HG03442 (cell line): ENCODE data around the gene TMIGD3.

Source experiments
- ATAC-seq: cut with Tn5 transposase; IDR thresholded peaks from one replicate; pipeline ENCODE4 v1.9.1; 2021; ENCODE audit warnings: mild to moderate bottlenecking, moderate library complexity; ENCODE audit not compliant: unreplicated experiment

The TMIGD3 gene

GRCh38 chr1:111476761-111477309 lies 26.6 kb downstream of the TMIGD3 start:
- peak; percentile 74 for ATAC-seq

- no peak for ATAC-seq
These were observed 27.2 kb downstream of the TMIGD3 start for GRCh38 chr1:111476214-111476613.

GRCh38 chr1:111475701-111476100 lies 27.7 kb downstream of the TMIGD3 start:
- no peak for ATAC-seq

- ATAC-seq = no peak
These were observed 28.9 kb downstream of the TMIGD3 start for GRCh38 chr1:111474521-111474920.

DNA sequence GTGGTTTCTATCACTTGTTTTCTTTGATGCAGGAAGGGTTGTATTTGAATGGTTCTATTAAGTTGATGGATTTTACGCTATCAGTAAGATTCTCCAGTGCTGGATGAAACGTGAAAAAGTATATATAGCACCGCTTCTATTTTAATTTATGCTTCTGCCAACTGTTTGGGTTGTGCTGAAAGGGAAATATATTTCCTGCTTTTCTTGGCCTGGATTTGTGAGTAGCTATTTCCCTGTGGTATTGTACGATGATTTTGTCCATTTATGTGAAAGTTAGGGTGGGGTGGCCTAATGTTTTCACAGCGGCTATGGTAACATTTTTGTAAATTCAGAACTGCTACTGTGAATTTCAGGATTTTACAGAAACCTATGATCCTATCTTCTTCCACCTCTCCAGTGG lies 29.3 kb downstream of the TMIGD3 start:
- ATAC-seq = no peak

DNA sequence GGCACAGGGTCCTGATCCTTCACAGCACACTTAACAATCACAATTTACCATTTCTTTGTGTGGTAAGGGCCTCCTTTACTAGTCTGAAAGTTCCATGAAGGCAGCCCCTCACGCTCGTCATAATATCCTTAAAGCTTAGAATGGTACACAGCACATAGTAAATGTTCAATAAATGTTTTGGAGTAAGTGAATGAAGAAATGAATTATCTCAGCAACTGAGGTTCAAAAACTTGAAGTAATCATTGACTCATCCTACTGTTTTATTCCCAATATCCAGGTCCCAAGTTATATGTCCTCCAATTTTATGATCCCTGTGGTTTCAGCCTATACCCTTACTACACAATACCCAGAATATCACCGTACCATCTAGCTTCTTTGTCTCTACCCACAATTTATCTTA lies 31.9 kb downstream of the TMIGD3 start:
- no peak for ATAC-seq

DNA sequence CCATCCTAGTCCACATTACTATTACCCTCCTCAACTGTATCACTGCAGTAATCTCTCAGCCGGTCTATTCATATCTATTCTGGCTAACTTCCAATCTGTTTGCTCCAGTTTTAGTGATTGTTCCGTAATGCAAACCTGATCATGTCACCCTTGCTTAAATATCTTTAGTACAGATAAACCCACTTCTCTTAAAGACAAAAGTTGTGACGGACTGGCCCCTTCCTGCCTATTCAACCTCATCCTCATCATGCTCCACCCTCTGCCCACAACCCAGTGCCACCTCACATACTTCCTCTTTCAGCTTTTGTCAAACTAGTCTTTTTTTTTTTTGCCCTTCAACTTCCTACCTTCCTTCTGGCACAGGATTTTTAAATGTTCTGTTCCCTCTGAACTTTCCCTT lies 32.4 kb downstream of the TMIGD3 start:
- ATAC-seq = no peak

DNA sequence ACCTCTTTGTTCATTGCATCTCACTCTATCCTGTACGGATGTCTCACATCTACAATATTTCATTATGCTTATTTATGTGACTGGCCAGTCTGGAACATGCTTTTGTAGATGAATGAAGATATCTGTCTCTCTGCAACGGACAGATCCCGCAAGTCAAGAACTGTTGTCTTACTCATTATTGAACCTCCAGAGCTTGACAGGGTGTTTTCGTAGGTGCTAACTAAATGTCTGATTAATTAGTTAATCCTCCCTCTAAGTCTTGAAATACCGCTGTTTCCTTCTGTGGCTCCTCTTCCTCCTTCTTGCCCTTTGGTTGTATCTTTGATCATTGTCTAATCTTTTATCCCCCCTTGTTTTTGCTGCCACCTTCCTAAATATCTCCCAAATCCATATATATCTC lies 32.8 kb downstream of the TMIGD3 start:
- ATAC-seq = no peak

DNA sequence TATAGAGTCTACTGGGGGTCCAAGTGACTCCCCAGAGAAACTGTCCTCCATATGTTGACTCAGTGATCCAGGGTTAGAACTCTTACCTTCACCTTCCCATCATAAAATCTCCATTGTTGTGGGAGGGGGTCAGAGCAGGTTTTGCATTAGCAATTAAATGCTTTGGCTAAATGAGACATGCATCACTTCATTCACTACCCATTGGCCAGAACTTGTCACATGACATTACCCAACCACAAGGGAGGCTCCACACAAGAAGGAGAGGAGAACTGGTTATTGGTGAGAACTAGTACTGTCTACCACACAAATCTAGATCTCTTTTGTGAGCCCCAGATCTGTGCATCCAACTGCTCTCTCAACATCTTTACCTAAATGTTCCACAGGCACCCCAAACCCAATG lies 33.9 kb downstream of the TMIGD3 start:
- no peak for ATAC-seq

- ATAC-seq = no peak
These were observed 34.7 kb downstream of the TMIGD3 start for GRCh38 chr1:111468717-111469100.

- no peak for ATAC-seq
These were observed 35.3 kb downstream of the TMIGD3 start for GRCh38 chr1:111467865-111468716.

DNA sequence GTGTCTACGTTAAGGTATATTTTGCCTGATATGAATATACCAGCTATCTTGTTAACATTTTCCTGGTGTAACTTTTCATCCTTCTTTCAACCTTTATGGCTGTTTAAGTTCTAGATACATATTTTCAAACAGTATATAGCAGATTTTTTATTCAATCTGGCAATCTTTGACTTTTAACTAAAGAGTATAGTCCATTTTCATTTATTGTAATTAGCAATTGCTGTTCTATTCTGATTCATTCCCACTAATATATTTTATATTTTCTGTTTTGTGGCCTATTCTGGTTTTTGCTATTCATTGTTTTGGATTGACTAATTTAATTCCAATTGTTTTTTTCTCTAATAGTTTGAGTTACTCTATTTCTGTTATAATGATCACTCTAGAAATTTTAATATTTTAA lies 37.0 kb downstream of the TMIGD3 start:
- ATAC-seq = no peak

DNA sequence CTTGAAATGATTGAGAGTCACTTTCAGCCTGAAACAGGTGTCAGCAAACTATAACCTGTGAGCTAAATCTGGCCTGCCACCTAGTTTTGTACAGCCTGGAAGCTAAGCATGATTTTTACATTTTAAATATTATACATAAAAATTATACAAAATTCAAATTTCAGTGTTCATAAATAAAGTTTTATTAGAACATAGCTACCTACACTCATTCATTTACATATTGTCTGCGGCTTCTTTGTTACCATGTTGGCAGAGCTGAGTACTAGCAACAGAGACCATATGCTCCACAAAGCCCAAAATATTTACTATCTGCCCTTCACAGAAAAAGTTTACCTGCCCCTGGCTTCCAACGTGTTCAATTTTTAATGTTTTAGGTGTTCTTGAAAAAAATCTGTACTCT lies 37.7 kb downstream of the TMIGD3 start:
- no peak for ATAC-seq

DNA sequence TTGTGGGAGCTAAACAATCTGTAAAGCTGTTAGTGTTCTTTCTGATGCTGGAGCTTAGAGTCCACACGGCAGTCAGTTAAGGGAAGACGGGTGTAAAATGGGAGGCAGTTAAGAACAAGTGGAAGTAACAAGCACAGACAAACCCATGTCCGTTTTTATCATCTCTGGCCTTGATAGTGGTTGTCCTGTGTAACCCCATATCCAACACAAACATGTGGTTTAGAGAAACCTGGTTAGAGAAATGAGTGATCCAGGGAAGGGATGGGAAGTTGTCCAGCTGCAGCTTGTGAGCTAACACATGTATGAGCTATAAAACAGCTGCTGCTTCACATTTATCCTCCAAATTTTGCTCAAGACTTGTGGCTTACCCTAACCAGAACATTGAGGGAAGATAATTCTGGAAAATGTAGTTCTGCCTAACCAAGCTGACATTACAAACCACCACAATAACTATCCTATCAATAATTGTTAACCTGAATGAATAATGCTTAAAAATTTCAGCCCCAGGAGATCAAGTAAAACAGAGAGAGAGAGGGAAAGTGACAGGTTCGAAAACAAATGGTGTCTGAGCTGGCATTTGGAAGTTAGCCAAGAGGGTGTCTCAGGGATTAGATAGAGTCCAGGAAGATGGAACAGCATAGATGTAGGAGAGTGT lies 40.3 kb downstream of the TMIGD3 start:
- no peak for ATAC-seq

- no peak for ATAC-seq
These were observed 40.9 kb downstream of the TMIGD3 start for GRCh38 chr1:111462370-111463028.

DNA sequence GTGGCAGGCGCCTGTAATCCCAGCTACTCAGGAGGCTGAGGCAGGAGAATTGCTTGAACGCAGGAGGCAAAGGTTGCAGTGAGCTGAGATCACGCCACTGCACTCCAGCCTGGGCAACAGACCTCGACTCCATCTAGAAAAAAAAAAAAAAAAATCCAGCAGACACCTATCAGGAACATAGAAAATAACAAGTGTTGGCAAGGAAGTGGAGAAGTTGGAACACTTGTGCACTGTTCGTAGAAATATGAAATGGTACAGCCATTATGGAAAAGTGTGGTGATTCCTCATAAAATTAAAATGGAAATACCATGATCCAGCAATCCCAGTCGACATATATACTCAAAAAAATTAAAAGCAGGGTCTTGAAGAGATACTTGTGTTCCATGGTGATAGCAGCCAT lies 41.7 kb downstream of the TMIGD3 start:
- no peak for ATAC-seq

DNA sequence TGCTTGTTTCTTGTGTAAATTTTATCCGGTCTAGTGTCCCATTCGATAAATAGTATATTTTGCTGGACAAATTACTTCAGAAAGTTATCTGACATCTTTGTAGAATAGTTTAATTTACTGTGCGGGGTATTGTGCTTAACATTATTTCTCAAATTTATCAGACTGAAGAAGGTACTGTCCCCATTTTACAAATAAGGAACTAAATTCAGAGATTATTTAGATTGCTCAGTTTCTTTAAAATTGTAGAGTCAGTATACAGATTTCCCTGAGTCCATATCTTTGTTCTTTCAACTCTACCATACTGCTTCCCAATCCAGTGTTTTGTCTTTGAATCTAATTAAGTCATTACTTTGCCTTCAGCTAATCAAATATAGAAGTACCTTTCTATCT lies 47.8 kb downstream of the TMIGD3 start:
- no peak for ATAC-seq

- no peak for ATAC-seq
These were observed 48.4 kb downstream of the TMIGD3 start for GRCh38 chr1:111454859-111455641.

DNA sequence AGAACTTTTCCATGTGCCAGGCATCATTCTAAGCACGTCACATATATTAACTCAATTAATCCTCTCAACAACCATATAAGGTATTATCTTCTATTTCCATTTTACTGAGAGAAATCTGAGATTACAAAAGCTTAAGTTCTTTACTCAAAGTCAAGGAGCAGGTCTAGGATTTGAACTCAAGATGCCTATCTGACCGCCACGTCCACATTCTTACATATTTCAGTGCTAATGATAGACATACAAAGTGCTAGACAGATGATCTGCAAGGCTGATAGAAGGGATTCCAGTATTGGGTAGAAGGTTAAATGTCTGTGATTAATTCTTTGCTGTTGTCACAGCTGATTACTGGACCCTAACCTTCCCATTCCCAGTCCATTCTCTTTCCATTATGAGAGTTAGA lies 49.7 kb downstream of the TMIGD3 start:
- ATAC-seq = no peak

GRCh38 chr1:111452581-111452980 lies 50.9 kb downstream of the TMIGD3 start:
- no peak for ATAC-seq

DNA sequence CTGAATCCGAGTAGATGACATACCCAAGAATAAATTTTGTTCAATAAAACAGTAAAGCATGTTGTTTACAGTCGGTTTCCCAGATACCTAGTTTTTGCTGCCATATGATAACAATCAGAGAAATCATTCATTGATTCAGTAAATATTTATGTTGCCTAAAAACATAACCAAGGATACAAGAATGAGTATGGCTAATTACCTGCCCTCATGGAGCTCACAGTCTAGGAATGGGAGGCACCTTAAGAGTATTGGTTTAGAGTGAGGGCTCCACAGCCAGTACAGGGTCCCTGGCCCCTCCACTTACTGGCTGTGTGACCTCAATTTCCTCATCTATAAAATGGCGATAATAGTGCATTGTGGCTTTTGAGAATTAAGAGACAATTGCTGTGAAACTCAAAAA lies 53.2 kb downstream of the TMIGD3 start:
- ATAC-seq = no peak
